HAP-1 (cell line): ENCODE data around the gene CLCA2.
A peak's percentile ranks its signal among the peaks of the same experiment; 100 is the strongest.

Experiments
- DNase-seq, 2 experiments: peaks; one replicate each; pipeline ENCODE4 v3.0.0-alpha.2; 2016 to 2020; ENCODE audit warnings: low spot score in 2 of 2
- H3K27me3 ChIP-seq: fragments of 250-450 bp; sonication (Bioruptor Pico); 2 replicates; pipeline ENCODE4 v1.5.1; 2020; ENCODE audit warnings: low read depth, mild to moderate bottlenecking, moderate library complexity
- H3K36me3 ChIP-seq: fragments of 250-450 bp; sonication (Bioruptor Pico); replicated peaks from 2 replicates; pipeline ENCODE4 v1.5.1; 2020; ENCODE audit warnings: mild to moderate bottlenecking
- H3K4me1 ChIP-seq: fragments of 250-450 bp; sonication (Bioruptor Pico); 2 replicates; pipeline ENCODE4 v1.5.1; 2020; ENCODE audit warnings: mild to moderate bottlenecking
- H3K4me3 ChIP-seq: fragments of 250-450 bp; sonication (Bioruptor Pico); 2 replicates; pipeline ENCODE4 v1.5.1; 2020; ENCODE audit warnings: mild to moderate bottlenecking, moderate library complexity
- H3K9me3 ChIP-seq: fragments of 250-450 bp; sonication (Bioruptor Pico); 2 replicates; pipeline ENCODE4 v1.5.1; 2020; ENCODE audit warnings: mild to moderate bottlenecking, moderate library complexity
- in situ Hi-C: fragments of 300-500 bp; cut with MboI; formaldehyde crosslinking; loops from 3 replicates; pipeline ENCODE4 v1.14.3; 2020; ENCODE audit warnings: low sequenced_read_pairs, inconsistent platforms, mixed read lengths

The CLCA2 gene, protein sequence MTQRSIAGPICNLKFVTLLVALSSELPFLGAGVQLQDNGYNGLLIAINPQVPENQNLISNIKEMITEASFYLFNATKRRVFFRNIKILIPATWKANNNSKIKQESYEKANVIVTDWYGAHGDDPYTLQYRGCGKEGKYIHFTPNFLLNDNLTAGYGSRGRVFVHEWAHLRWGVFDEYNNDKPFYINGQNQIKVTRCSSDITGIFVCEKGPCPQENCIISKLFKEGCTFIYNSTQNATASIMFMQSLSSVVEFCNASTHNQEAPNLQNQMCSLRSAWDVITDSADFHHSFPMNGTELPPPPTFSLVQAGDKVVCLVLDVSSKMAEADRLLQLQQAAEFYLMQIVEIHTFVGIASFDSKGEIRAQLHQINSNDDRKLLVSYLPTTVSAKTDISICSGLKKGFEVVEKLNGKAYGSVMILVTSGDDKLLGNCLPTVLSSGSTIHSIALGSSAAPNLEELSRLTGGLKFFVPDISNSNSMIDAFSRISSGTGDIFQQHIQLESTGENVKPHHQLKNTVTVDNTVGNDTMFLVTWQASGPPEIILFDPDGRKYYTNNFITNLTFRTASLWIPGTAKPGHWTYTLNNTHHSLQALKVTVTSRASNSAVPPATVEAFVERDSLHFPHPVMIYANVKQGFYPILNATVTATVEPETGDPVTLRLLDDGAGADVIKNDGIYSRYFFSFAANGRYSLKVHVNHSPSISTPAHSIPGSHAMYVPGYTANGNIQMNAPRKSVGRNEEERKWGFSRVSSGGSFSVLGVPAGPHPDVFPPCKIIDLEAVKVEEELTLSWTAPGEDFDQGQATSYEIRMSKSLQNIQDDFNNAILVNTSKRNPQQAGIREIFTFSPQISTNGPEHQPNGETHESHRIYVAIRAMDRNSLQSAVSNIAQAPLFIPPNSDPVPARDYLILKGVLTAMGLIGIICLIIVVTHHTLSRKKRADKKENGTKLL

DNA sequence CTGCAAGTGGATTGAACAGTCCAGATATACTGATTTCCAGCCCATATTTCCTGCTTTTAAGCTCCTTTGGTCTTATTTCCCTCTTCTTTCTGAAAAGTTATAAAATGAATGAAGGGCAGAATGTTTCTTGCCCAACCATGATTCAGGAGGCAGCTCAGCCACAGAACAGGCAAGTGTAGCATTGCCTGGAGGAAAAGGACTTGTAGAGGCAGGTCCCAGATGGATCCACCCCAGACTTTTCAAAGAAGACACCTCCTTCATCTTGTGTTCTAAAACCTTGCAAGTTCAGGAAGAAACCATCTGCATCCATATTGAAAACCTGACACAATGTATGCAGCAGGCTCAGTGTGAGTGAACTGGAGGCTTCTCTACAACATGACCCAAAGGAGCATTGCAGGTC lies at the start of gene CLCA2:
Gene CLCA2 (plus strand): TSS at position 299 of the 400 bp plus-strand sequence. CDS start 77 bp downstream, at position 376.
- H3K27me3 ChIP-seq, result peaks cover 11% of the 10 kb centered on the region

DNA sequence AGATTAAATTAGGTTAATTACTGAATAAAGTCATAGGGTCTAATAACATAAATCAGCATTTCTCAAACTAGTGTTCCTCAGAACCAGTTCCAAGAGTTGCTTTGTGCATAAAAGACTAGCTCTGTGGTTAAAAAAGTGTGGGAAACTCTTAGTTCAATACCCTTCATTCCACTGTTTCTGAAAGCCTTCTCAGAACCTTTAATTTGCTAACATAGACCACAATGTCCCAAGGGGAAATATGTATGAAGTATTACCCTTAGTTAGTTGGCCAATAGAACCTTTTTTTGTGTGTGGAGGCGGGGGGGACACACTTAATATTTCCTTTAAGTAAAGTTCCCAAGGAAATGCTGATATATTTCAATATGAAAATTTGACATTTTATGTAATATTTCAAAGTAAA lies 48.3 kb upstream of the CLCA2 start:
- no peaks in the 10 kb centered on the region for H3K27me3 ChIP-seq
- H3K4me3 ChIP-seq, result no peak overlapping the region
- in situ Hi-C loops, result no loop called here
- peaks cover 5% of the 10 kb centered on the region for H3K9me3 ChIP-seq
- peaks cover 9% of the 10 kb centered on the region; the same call in 1 of the 2 replicates for H3K36me3 ChIP-seq
- H3K4me1 ChIP-seq, result 0 out of 2 replicates have a peak, but pooled peaks cover 3% of the 10 kb centered on the region
- DNase-seq, result no peak

More for the DNA sequence above, at the start of gene CLCA2:
- H3K36me3 ChIP-seq, result no peaks in the 10 kb centered on the region
- H3K9me3 ChIP-seq, result no peaks in the 10 kb centered on the region
- in situ Hi-C loops, result no loop called here
- no peak for DNase-seq
- no peak within 1 kb of the TSS for H3K4me3 ChIP-seq
- H3K4me1 ChIP-seq, result peaks cover 4% of the 10 kb centered on the region; the same call in 1 of the 2 replicates

DNA sequence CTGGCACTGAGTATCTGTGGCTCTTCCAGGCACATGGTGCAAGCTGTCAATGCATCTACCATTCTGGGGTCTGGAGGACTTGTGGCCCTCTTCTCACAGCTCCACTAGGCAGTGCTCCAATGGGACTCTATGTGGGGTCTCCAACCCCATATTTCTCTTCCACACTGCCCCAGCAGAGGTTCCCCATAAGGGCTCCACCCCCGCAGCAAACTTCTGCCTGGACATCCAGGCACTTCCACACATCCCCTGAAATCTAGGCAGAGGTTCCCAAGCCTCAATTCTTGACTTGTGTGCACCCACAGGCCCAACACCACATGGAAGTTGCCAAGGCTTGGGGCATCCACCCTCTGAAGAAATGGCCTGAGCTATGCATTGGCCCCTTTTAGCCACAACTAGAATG lies 46.6 kb upstream of the CLCA2 start:
- H3K9me3 ChIP-seq, result peaks cover 5% of the 10 kb centered on the region
- no peak overlapping the region for H3K4me3 ChIP-seq
- DNase-seq, result no peak
- in situ Hi-C loops, result no loop called here
- H3K36me3 ChIP-seq, result peaks cover 9% of the 10 kb centered on the region; the same call in 1 of the 2 replicates
- 0 out of 2 replicates have a peak, but pooled peaks cover 3% of the 10 kb centered on the region for H3K4me1 ChIP-seq
- no peaks in the 10 kb centered on the region for H3K27me3 ChIP-seq

- H3K27me3 ChIP-seq, result no peaks in the 10 kb centered on the region
- peaks cover 9% of the 10 kb centered on the region; the same call in 1 of the 2 replicates for H3K36me3 ChIP-seq
- no peak overlapping the region for H3K4me3 ChIP-seq
- in situ Hi-C loops, result no loop called here
- DNase-seq, result no peak
- H3K9me3 ChIP-seq, result peaks cover 5% of the 10 kb centered on the region
- 0 out of 2 replicates have a peak, but pooled peaks cover 3% of the 10 kb centered on the region for H3K4me1 ChIP-seq
These were observed 45.2 kb upstream of the CLCA2 start for GRCh38 chr1:86378813-86379212.

DNA sequence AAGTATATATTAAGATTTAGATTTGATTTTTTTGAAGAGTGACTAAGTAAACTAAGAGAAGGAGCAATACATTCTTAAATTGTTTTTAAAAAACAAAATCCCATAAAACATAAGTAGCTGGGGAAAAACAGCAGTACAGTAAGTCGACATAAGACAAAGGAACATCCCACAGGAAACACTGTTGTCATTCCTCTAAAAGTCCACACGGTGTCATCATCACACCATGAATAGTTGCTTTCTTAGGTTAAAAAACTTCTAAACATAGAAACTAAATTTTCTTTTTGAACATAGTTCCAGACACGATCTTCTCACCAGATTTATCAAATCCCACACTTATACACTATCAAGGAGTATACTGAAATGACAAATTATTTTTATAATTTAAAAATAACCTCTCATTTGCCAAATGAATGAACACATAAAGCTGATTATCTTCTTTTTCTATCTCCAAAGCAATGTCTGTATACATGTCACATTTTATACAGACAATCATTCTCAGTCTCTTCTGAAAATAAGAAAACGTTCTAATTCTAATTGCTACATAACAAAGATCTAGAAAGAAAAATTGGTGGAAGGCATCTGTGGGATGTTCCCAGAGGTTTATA lies 43.6 kb upstream of the CLCA2 start:
- DNase-seq, result peak in 1 of 2 experiments; percentile 53
- in situ Hi-C loops, result no loop called here

GRCh38 chr1:86381223-86381622 lies 42.7 kb upstream of the CLCA2 start:
- Histone ChIP-seq H3K4me3 (no peak overlapping the region), H3K9me3 (peaks cover 5% of the 10 kb centered on the region), H3K27me3 (no peaks in the 10 kb centered on the region), H3K4me1 (0 out of 2 replicates have a peak, but pooled peaks cover 3% of the 10 kb centered on the region), H3K36me3 (0 out of 2 replicates have a peak, but pooled peaks cover under 1% of the 10 kb centered on the region)
- no peak for DNase-seq
- in situ Hi-C loops, result no loop called here

More for the DNA sequence above, 43.6 kb upstream of the CLCA2 start:
- Histone ChIP-seq H3K9me3 (peaks cover 5% of the 10 kb centered on the region), H3K27me3 (no peaks in the 10 kb centered on the region), H3K4me3 (no peak overlapping the region), H3K36me3 (0 out of 2 replicates have a peak, but pooled peaks cover 3% of the 10 kb centered on the region), H3K4me1 (0 out of 2 replicates have a peak, but pooled peaks cover 3% of the 10 kb centered on the region)

DNA sequence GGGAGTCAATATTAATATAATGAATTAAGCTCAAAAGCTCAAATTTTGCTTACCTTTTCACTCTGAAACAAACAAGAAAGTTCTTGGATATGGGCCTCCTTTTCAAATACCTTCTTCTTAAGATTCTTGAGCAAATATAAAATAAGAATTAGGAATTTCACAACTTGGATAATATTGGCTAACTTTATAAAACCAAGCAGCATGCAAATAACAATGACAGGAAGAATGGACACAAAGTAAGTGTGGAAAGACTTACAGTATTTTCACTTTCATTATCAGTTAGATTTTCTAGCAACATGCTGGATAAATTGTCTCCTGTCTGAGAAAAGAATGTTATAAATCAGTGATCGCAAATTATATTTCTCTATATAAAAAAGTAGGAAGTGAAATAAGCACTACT lies 41.1 kb upstream of the CLCA2 start:
- no peak for DNase-seq
- Histone ChIP-seq H3K4me3 (no peak overlapping the region), H3K36me3 (no peaks in the 10 kb centered on the region), H3K9me3 (no peaks in the 10 kb centered on the region), H3K27me3 (no peaks in the 10 kb centered on the region), H3K4me1 (0 out of 2 replicates have a peak, but pooled peaks cover 3% of the 10 kb centered on the region)
- in situ Hi-C loops, result no loop called here

- no peaks in the 10 kb centered on the region for H3K9me3 ChIP-seq
- H3K4me3 ChIP-seq, result no peak overlapping the region
- in situ Hi-C loops, result no loop called here
- H3K27me3 ChIP-seq, result no peaks in the 10 kb centered on the region
- DNase-seq, result no peak
- H3K36me3 ChIP-seq, result no peaks in the 10 kb centered on the region
- peaks cover 3% of the 10 kb centered on the region; the same call in 1 of the 2 replicates for H3K4me1 ChIP-seq
These were observed 35.9 kb upstream of the CLCA2 start for GRCh38 chr1:86387916-86388627.

- Histone ChIP-seq H3K4me1 (peaks cover 6% of the 10 kb centered on the region), H3K27me3 (no peaks in the 10 kb centered on the region), H3K36me3 (no peaks in the 10 kb centered on the region), H3K4me3 (no peak overlapping the region), H3K9me3 (no peaks in the 10 kb centered on the region)
- DNase-seq, result no peak
- in situ Hi-C loops, result no loop called here
These were observed 35.2 kb upstream of the CLCA2 start for GRCh38 chr1:86388777-86389176.

GRCh38 chr1:86389307-86389706 lies 34.7 kb upstream of the CLCA2 start:
- no peaks in the 10 kb centered on the region for H3K9me3 ChIP-seq
- H3K4me1 ChIP-seq, result peaks cover 7% of the 10 kb centered on the region
- no peak overlapping the region for H3K4me3 ChIP-seq
- H3K36me3 ChIP-seq, result no peaks in the 10 kb centered on the region
- DNase-seq, result no peak
- in situ Hi-C loops, result no loop called here
- H3K27me3 ChIP-seq, result no peaks in the 10 kb centered on the region

GRCh38 chr1:86394416-86394815 lies 29.6 kb upstream of the CLCA2 start:
- Histone ChIP-seq H3K9me3 (no peaks in the 10 kb centered on the region), H3K36me3 (no peaks in the 10 kb centered on the region), H3K4me1 (peaks cover 11% of the 10 kb centered on the region), H3K27me3 (no peaks in the 10 kb centered on the region), H3K4me3 (no peak overlapping the region)
- in situ Hi-C loops, result no loop called here
- DNase-seq, result no peak

DNA sequence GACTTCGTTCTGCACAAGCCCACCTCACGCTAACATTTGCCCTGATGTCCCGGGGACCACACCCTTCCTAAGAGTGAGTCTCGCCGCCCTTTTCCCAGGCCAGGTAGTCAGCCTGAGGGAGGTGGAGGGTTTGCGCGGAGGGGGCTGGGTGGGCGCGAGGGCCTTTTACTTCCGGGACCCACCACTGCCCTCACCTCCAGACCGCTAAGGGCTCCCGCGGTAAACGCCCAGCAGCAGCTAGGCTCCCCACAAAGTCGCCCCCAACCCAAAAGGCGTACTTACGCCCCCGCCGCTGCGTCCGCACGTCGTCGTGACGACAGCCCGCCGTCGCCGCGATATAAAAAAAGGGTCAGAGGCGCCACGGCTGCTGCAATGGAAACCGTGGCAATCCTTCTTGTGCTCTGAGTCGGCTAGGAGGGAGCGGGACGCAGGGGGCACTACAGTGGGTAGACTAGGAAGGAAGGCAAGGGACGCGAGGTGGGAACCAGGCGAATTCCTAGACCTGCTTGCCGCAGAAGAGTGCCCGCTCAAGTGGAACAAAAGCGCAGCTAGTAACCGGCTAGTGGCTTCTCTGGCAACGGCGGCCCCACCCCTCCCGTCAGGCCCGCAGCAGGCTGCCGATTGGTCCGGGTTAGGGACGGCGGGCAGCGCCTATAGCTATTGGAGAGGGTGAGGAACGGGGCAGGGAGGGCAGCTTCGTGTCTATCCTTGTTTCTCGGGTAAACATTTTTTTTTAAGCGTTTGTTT lies 28.0 kb upstream of the CLCA2 start, which contains the start of gene ODF2L:
Gene ODF2L (minus strand): TSS at position 573 of the 747 bp plus-strand sequence. CDS start 9,296 bp downstream, outside the sequence.
- DNase-seq, result peak; percentile 91 to 92
- peak within 1 kb of the TSS; percentile 73 for H3K4me3 ChIP-seq
- in situ Hi-C loops, result no loop called here
- H3K4me1 ChIP-seq, result peaks cover 11% of the 10 kb centered on the region
- H3K36me3 ChIP-seq, result no peaks in the 10 kb centered on the region
- no peaks in the 10 kb centered on the region for H3K9me3 ChIP-seq
- no peaks in the 10 kb centered on the region for H3K27me3 ChIP-seq
